Keratinocyte (primary cell): Measurements from ENCODE around the gene AFMID.

Experiments used
- CTCF ChIP-seq, 3 experiments: IDR thresholded peaks in 1 of 3; conservative IDR thresholded peaks in 1 of 3; optimal IDR thresholded peaks in 1 of 3; 2 replicates in 2 of 3; 3 replicates in 1 of 3; pipeline versions ENCODE3 to v1.5.1; 2011; ENCODE audit warnings: low read length in 3 of 3, mild to moderate bottlenecking in 3 of 3, moderate library complexity in 2 of 3, control low read depth in 1 of 3, inconsistent platforms in 1 of 3; ENCODE audit not compliant: insufficient read depth in 2 of 3; ENCODE audit errors: extremely low read depth in 1 of 3
- EZH2 ChIP-seq: IDR thresholded peaks from one replicate; pipeline ENCODE4 v1.6.1; 2012; ENCODE audit warnings: inconsistent platforms, mild to moderate bottlenecking, low read length, moderate library complexity

- TF ChIP-seq CTCF (optimal IDR thresholded peaks at IDR 0.05 in 1 of 3, IDR thresholded peaks at IDR 0.05 in 1 of 3, conservative IDR thresholded peaks at IDR 0.05 in 1 of 3; ENCODE audit: extremely low read depth in 1 of 3, insufficient read depth in 2 of 3, low read length in 3 of 3) (no peak), EZH2 (no peak)
These were observed 23.0 kb upstream of the AFMID start for GRCh38 chr17:78163881-78164747.
